KOPT-K1 (cell line): ENCODE data around the gene DENND10.
"Not testable (repeated sequence)": the region's sequence is repeated elsewhere in the genome, so short reads cannot be mapped to it uniquely, and the experiment has no call there.

Experiments used
- H3K27ac ChIP-seq: fragments of 200-600 bp; sonication (generic); 2 replicates; pipeline ENCODE4 v1.5.1; 2016; ENCODE audit warnings: antibody characterized with exemption, mild to moderate bottlenecking, low read depth, low read length; ENCODE audit not compliant: poor library complexity, severe bottlenecking
- H3K36me3 ChIP-seq: fragments of 200-600 bp; sonication (generic); 2 replicates; pipeline ENCODE4 v1.5.1; 2017; ENCODE audit warnings: antibody characterized with exemption, mild to moderate bottlenecking, low read length, moderate library complexity; ENCODE audit not compliant: insufficient read depth
- H3K9me3 ChIP-seq: fragments of 200-600 bp; sonication (generic); 2 replicates; pipeline ENCODE4 v1.5.1; 2017; ENCODE audit warnings: antibody characterized with exemption, low read length, mild to moderate bottlenecking; ENCODE audit not compliant: insufficient read depth, poor library complexity, severe bottlenecking

DENND10 gene

GRCh38 chr10:119136084-119136483, 32.2 kb downstream of the DENND10 start:
- H3K9me3 ChIP-seq, result no peaks in the 10 kb centered on the region
- H3K27ac ChIP-seq, result peak overlapping the region; percentile 100
- peaks cover 62% of the 10 kb centered on the region for H3K36me3 ChIP-seq

DNA sequence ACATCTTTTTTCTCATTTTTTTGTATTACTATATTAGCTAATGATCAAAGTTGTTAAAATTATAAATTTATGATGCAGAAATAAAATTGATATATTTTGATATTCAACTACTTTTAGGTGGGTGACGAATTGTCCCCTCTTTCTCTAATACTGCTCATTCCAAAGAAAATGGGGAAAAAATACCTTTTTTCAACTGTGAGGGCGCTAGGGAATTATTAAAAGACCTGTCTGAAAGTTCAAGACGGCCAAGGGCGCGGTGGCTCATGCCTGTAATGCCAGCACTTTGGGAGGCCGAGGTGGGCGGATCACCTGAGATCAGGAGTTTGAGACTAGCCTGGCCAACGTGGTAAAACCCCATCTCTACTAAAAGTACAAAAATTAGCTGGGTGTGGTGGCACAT, 34.0 kb downstream of the DENND10 start:
- Histone ChIP-seq H3K36me3 (peaks cover 67% of the 10 kb centered on the region), H3K27ac (peak overlapping the region; percentile 92)

GRCh38 chr10:119138346-119139306, 34.7 kb downstream of the DENND10 start:
- Histone ChIP-seq H3K27ac (peak overlapping the region; percentile 92), H3K9me3 (no peaks in the 10 kb centered on the region), H3K36me3 (peaks cover 67% of the 10 kb centered on the region)

More for the DNA sequence above, 34.0 kb downstream of the DENND10 start:
- not testable (repeated sequence) for H3K9me3 ChIP-seq

DNA sequence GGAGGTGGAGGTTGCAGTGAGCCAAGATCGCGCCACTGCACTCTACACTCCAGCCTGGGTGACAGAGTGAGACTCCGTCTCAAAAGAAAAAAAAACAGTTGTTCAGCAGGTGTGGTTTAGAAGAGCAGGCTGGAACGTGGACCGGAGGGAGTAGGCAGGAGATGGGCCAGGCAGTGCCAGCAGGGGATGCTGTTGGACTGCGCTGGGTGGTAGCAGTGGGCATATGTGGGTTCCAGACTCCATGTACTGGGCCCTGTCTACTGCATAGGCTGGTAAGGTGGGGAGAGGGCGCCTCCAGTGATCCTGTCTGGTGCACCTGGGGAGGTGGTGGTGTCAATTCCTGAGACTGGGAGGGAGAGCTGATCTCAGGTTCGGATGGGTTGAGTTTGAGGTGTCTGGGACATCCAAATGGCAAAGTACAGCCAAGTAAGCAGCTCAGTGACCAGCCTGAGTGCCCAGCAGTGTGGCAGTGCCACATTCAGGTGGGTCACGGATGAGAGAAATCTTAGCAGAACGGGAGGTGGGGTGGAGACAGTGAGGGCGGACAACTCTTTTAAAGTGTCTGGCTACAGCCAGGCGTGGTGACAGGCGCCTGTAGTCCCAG, 35.7 kb downstream of the DENND10 start:
- Histone ChIP-seq H3K36me3 (peaks cover 62% of the 10 kb centered on the region), H3K9me3 (no peaks in the 10 kb centered on the region), H3K27ac (peak overlapping the region; percentile 92)

DNA sequence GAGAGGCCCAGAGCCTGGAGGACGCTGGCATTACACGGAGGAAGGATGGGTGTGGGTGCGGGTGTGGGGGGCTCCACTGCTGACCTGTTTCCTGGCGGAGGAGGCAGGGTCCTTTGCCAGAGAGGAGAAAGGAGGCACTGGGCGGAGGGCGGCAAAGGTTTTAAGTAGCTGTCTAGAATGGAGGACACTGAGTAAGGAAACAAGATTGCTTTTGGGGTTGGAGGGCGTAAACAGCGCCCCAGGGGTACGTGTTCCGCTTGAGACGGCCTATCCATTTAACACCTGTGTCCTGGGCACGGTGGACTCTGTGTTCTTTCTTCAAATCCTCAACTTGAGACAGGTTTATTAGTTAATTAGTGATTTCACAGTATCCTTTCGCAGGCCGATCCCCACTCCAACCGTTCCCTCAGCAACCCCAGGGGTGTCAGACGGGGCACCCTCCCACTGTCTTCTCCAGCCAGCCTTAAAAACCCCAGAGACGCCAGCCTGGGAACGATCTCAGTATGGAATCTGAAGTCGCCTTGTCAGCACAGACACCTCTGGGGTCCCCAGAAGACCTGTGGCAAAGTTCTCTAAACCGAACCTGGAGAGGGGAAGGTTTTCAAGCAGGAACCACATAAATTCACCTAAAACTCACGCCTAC, 36.8 kb downstream of the DENND10 start:
- Histone ChIP-seq H3K27ac (peak overlapping the region; percentile 46), H3K9me3 (no peaks in the 10 kb centered on the region), H3K36me3 (peaks cover 62% of the 10 kb centered on the region)

DNA sequence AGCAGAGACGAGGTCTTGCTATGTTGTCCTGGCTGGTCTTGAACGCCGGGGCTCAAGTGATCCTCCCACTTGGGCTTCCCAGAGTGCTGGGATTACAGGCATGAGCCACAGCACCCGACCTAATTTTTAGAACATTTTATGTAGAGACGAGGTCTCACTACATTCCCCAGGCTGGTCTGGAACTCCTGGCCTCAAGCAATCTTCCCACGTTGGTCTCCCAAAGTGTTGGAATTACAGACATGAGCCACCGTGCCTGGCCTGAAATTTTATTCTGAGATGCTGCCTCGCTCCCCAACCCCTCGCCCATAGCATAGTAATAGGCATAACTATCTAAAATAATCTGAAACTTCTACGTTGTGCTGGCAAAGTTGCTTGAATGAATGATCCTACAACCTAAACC, 39.7 kb downstream of the DENND10 start:
- Histone ChIP-seq H3K36me3 (peaks cover 83% of the 10 kb centered on the region), H3K9me3 (no peaks in the 10 kb centered on the region), H3K27ac (no peak overlapping the region)

GRCh38 chr10:119149157-119149556, 45.2 kb downstream of the DENND10 start:
- Histone ChIP-seq H3K9me3 (no peaks in the 10 kb centered on the region), H3K27ac (no peak overlapping the region), H3K36me3 (peaks cover 94% of the 10 kb centered on the region)

GRCh38 chr10:119149729-119150128, 45.8 kb downstream of the DENND10 start:
- Histone ChIP-seq H3K9me3 (no peaks in the 10 kb centered on the region), H3K27ac (no peak overlapping the region), H3K36me3 (peaks cover 99% of the 10 kb centered on the region)

- H3K27ac ChIP-seq, H3K9me3 ChIP-seq: not testable (repeated sequence)
- H3K36me3 ChIP-seq, result peaks cover 99% of the 10 kb centered on the region
Measured at GRCh38 chr10:119151601-119152000, 47.7 kb downstream of the DENND10 start.

- Histone ChIP-seq H3K27ac (no peak overlapping the region), H3K9me3 (no peaks in the 10 kb centered on the region), H3K36me3 (peaks cover 99% of the 10 kb centered on the region)
Measured at GRCh38 chr10:119153041-119153440, 49.1 kb downstream of the DENND10 start.

- no peaks in the 10 kb centered on the region for H3K9me3 ChIP-seq
- peaks cover 99% of the 10 kb centered on the region for H3K36me3 ChIP-seq
- no peak overlapping the region for H3K27ac ChIP-seq
Measured at GRCh38 chr10:119153661-119154060, 49.7 kb downstream of the DENND10 start.

- Histone ChIP-seq H3K27ac (no peak overlapping the region), H3K9me3 (no peaks in the 10 kb centered on the region), H3K36me3 (peaks cover 95% of the 10 kb centered on the region)
Measured at GRCh38 chr10:119159332-119159731, 55.4 kb downstream of the DENND10 start.

DNA sequence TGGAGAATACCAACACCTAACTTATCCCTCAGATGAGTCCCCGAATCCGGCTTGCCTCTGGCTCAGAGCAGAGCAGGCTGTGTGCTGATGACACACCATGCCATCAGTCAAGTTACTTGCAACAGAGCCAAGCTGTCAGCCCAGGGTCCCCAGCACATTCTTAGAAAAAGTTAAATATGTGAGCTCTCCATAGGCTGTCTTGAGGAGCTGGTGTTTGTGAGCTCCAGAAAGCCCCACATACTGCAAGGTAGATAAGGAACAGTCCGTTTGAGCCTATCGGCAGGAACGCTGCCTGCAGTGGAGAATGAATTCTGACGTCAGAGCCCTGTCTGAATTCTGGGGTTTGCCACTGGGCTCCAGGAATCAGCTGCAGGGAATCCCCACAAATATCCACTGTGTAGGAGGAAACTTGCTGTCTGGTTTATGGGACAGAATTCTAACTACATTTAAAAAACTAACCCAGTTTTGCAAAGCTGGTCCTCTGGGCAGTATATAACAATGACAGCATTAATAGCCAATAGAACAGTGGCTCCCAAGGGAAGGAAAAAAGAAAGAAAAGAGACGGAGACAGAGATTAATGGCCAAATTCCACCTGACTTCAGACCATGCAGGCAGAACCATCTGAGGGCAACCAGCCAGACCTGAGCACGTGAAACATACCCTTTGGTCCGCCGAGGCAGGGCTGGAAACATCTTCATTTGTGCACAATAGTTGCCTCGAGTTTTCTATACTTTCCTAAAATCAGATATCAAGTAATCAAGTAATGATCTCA, 58.0 kb downstream of the DENND10 start:
- peaks cover 77% of the 10 kb centered on the region for H3K36me3 ChIP-seq
- H3K27ac ChIP-seq, result no peak overlapping the region
- no peaks in the 10 kb centered on the region for H3K9me3 ChIP-seq

GRCh38 chr10:119162452-119163092, 58.7 kb downstream of the DENND10 start:
- H3K27ac ChIP-seq, result no peak overlapping the region
- peaks cover 77% of the 10 kb centered on the region for H3K36me3 ChIP-seq
- no peaks in the 10 kb centered on the region for H3K9me3 ChIP-seq
